GM12891 (cell line): ENCODE data around the gene USP9X.
"Not testable (repeated sequence)": the region's sequence is repeated elsewhere in the genome, so short reads cannot be mapped to it uniquely, and the experiment has no call there.

Experiments used
- DNase-seq: peaks from one replicate; pipeline ENCODE4 v3.0.0; 2011; ENCODE audit warnings: low spot score; ENCODE audit not compliant: insufficient read length
- FAIRE-seq: peaks from 2 replicates; lab custom pipeline; 2011; peaks lifted over from hg19 to GRCh38; lab: Jason Lieb, UNC
- PAX5 ChIP-seq: IDR thresholded peaks from 2 replicates; pipeline ENCODE4 v1.6.1; 2011; ENCODE audit warnings: low read length, moderate library complexity, mild to moderate bottlenecking; ENCODE audit not compliant: insufficient read depth, severe bottlenecking
- POLR2A ChIP-seq: IDR thresholded peaks from 2 replicates; pipeline ENCODE4 v1.6.1; 2011; ENCODE audit warnings: low read depth, low read length, control low read depth
- POLR2AphosphoS5 ChIP-seq: IDR thresholded peaks from 2 replicates; pipeline ENCODE4 v1.6.1; 2011; ENCODE audit warnings: low read depth, low read length, control low read depth
- POU2F2 ChIP-seq: IDR thresholded peaks from 2 replicates; pipeline ENCODE4 v1.6.1; 2011; ENCODE audit warnings: low read depth, mild to moderate bottlenecking, control low read depth, low read length, moderate library complexity
- SPI1 ChIP-seq: IDR thresholded peaks from 2 replicates; pipeline ENCODE4 v1.6.1; 2011; ENCODE audit warnings: low read depth, low read length, control low read depth
- TAF1 ChIP-seq: IDR thresholded peaks from 2 replicates; pipeline ENCODE4 v1.6.1; 2011; ENCODE audit warnings: low read depth, low read length, control low read depth

The USP9X gene

GRCh38 chrX:41167888-41168287, 82.6 kb downstream of the USP9X start:
- TF ChIP-seq TAF1 (no peak), POU2F2 (no peak), POLR2AphosphoS5 (no peak), POLR2A (no peak), PAX5 (no peak), SPI1 (no peak)
- DNase-seq (no peak), FAIRE-seq (no peak)

GRCh38 chrX:41176263-41176662, 91.0 kb downstream of the USP9X start:
- DNase-seq: no peak
- no peak for FAIRE-seq
- TF ChIP-seq SPI1 (no peak), POLR2A (no peak), POLR2AphosphoS5 (no peak), TAF1 (no peak), PAX5 (no peak), POU2F2 (no peak)

GRCh38 chrX:41177297-41177696, 92.1 kb downstream of the USP9X start:
- FAIRE-seq (no peak), DNase-seq (no peak)
- TF ChIP-seq SPI1: no peak
- no peak for TF ChIP-seq TAF1
- no peak for TF ChIP-seq POU2F2
- TF ChIP-seq POLR2AphosphoS5: no peak
- no peak for TF ChIP-seq POLR2A
- TF ChIP-seq PAX5: no peak

- peak; percentile 26 for FAIRE-seq
- TF ChIP-seq POLR2A (no peak), SPI1 (no peak), POU2F2 (no peak), POLR2AphosphoS5 (no peak), TAF1 (no peak), PAX5 (no peak)
- DNase-seq: no peak
Observed at GRCh38 chrX:41178201-41178600, 93.0 kb downstream of the USP9X start.

GRCh38 chrX:41180194-41180908, 95.1 kb downstream of the USP9X start:
- peak; percentile 74 for FAIRE-seq
- DNase-seq: peak; percentile 1
- TF ChIP-seq POLR2AphosphoS5: no peak
- TF ChIP-seq SPI1: peak; percentile 44
- no peak for TF ChIP-seq POLR2A
- no peak for TF ChIP-seq PAX5

- FAIRE-seq: peak; percentile 52
- TF ChIP-seq TAF1 (no peak), POU2F2 (no peak), PAX5 (no peak), SPI1 (peak; percentile 81), POLR2AphosphoS5 (no peak), POLR2A (no peak)
Observed at GRCh38 chrX:41184312-41184711, 99.1 kb downstream of the USP9X start.

GRCh38 chrX:41186946-41187345, 101.7 kb downstream of the USP9X start:
- DNase-seq, FAIRE-seq: not testable (repeated sequence)

More at GRCh38 chrX:41184312-41184711, 99.1 kb downstream of the USP9X start:
- no peak for DNase-seq

GRCh38 chrX:41189156-41189555, 103.9 kb downstream of the USP9X start:
- no peak for FAIRE-seq
- no peak for DNase-seq
- TF ChIP-seq POLR2AphosphoS5 (no peak), PAX5 (no peak), POLR2A (no peak), POU2F2 (no peak), TAF1 (no peak), SPI1 (no peak)

- FAIRE-seq: no peak
- TF ChIP-seq POU2F2 (no peak), SPI1 (no peak), POLR2AphosphoS5 (no peak), PAX5 (no peak), TAF1 (no peak), POLR2A (no peak)
Observed at GRCh38 chrX:41192880-41193279, 107.6 kb downstream of the USP9X start.

GRCh38 chrX:41198410-41198809, 113.2 kb downstream of the USP9X start:
- TF ChIP-seq POLR2AphosphoS5: no peak
- TF ChIP-seq POLR2A: no peak
- no peak for TF ChIP-seq SPI1
- no peak for TF ChIP-seq POU2F2
- no peak for TF ChIP-seq TAF1
- no peak for TF ChIP-seq PAX5
- DNase-seq (no peak), FAIRE-seq (no peak)

More at GRCh38 chrX:41192880-41193279, 107.6 kb downstream of the USP9X start:
- no peak for DNase-seq
